Measurements from ENCODE around the gene SHROOM3.

The SHROOM3 gene

DNA sequence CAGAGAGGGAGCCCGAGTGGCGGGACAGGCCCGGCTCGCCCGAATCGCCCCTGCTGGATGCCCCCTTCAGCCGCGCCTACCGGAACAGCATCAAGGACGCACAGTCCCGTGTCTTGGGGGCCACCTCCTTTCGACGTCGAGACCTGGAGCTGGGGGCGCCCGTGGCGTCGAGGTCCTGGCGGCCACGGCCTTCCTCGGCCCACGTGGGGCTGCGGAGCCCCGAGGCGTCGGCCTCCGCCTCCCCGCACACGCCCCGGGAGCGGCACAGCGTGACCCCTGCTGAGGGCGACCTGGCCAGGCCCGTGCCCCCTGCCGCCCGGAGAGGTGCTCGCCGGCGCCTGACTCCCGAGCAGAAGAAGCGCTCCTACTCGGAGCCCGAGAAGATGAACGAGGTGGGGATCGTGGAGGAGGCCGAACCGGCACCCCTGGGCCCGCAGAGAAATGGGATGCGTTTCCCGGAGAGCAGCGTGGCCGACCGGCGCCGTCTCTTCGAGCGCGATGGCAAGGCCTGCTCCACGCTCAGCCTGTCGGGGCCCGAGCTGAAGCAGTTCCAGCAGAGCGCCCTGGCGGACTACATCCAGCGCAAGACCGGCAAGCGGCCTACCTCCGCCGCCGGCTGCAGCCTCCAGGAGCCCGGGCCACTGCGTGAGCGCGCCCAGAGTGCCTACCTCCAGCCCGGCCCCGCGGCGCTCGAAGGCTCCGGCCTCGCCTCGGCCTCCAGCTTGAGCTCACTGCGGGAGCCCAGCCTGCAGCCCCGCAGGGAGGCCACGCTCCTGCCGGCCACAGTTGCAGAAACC is 306.0 kb downstream of the SHROOM3 start:
- TF ChIP-seq SNAI2 (CRISPR knock-in tag; IDR thresholded peaks at IDR 0.05) (no peak), RARB (CRISPR knock-in tag; IDR thresholded peaks at IDR 0.05) (no peak), OSR1 (CRISPR knock-in tag; IDR thresholded peaks at IDR 0.05) (no peak), ZFP30 (CRISPR knock-in tag; IDR thresholded peaks at IDR 0.05) (no peak), ISL1 (CRISPR knock-in tag; IDR thresholded peaks at IDR 0.05) (no peak), ZFP3 (CRISPR knock-in tag; IDR thresholded peaks at IDR 0.05) (no peak), ESRRG (CRISPR knock-in tag; IDR thresholded peaks at IDR 0.05) (no peak), PPARA (CRISPR knock-in tag; IDR thresholded peaks at IDR 0.05; ENCODE audit: borderline replicate concordance) (no peak), ZNF70 (CRISPR knock-in tag; IDR thresholded peaks at IDR 0.05) (no peak), GLIS3 (CRISPR knock-in tag; IDR thresholded peaks at IDR 0.05) (no peak)
- TF ChIP-seq, protein P1, sequence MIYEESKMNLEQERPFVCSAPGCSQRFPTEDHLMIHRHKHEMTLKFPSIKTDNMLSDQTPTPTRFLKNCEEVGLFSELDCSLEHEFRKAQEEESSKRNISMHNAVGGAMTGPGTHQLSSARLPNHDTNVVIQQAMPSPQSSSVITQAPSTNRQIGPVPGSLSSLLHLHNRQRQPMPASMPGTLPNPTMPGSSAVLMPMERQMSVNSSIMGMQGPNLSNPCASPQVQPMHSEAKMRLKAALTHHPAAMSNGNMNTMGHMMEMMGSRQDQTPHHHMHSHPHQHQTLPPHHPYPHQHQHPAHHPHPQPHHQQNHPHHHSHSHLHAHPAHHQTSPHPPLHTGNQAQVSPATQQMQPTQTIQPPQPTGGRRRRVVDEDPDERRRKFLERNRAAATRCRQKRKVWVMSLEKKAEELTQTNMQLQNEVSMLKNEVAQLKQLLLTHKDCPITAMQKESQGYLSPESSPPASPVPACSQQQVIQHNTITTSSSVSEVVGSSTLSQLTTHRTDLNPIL (CRISPR knock-in tag; IDR thresholded peaks at IDR 0.05; ENCODE audit: low read depth): no peak
- TF ChIP-seq, protein P2, sequence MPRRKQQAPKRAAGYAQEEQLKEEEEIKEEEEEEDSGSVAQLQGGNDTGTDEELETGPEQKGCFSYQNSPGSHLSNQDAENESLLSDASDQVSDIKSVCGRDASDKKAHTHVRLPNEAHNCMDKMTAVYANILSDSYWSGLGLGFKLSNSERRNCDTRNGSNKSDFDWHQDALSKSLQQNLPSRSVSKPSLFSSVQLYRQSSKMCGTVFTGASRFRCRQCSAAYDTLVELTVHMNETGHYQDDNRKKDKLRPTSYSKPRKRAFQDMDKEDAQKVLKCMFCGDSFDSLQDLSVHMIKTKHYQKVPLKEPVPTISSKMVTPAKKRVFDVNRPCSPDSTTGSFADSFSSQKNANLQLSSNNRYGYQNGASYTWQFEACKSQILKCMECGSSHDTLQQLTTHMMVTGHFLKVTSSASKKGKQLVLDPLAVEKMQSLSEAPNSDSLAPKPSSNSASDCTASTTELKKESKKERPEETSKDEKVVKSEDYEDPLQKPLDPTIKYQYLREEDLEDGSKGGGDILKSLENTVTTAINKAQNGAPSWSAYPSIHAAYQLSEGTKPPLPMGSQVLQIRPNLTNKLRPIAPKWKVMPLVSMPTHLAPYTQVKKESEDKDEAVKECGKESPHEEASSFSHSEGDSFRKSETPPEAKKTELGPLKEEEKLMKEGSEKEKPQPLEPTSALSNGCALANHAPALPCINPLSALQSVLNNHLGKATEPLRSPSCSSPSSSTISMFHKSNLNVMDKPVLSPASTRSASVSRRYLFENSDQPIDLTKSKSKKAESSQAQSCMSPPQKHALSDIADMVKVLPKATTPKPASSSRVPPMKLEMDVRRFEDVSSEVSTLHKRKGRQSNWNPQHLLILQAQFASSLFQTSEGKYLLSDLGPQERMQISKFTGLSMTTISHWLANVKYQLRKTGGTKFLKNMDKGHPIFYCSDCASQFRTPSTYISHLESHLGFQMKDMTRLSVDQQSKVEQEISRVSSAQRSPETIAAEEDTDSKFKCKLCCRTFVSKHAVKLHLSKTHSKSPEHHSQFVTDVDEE (CRISPR knock-in tag; IDR thresholded peaks at IDR 0.05): no peak
- TF ChIP-seq, protein P3, sequence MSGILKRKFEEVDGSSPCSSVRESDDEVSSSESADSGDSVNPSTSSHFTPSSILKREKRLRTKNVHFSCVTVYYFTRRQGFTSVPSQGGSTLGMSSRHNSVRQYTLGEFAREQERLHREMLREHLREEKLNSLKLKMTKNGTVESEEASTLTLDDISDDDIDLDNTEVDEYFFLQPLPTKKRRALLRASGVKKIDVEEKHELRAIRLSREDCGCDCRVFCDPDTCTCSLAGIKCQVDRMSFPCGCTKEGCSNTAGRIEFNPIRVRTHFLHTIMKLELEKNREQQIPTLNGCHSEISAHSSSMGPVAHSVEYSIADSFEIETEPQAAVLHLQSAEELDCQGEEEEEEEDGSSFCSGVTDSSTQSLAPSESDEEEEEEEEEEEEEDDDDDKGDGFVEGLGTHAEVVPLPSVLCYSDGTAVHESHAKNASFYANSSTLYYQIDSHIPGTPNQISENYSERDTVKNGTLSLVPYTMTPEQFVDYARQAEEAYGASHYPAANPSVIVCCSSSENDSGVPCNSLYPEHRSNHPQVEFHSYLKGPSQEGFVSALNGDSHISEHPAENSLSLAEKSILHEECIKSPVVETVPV (CRISPR knock-in tag; IDR thresholded peaks at IDR 0.05): no peak
- TF ChIP-seq, protein P4, sequence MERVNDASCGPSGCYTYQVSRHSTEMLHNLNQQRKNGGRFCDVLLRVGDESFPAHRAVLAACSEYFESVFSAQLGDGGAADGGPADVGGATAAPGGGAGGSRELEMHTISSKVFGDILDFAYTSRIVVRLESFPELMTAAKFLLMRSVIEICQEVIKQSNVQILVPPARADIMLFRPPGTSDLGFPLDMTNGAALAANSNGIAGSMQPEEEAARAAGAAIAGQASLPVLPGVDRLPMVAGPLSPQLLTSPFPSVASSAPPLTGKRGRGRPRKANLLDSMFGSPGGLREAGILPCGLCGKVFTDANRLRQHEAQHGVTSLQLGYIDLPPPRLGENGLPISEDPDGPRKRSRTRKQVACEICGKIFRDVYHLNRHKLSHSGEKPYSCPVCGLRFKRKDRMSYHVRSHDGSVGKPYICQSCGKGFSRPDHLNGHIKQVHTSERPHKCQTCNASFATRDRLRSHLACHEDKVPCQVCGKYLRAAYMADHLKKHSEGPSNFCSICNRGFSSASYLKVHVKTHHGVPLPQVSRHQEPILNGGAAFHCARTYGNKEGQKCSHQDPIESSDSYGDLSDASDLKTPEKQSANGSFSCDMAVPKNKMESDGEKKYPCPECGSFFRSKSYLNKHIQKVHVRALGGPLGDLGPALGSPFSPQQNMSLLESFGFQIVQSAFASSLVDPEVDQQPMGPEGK (CRISPR knock-in tag; IDR thresholded peaks at IDR 0.05; ENCODE audit: borderline replicate concordance): no peak
- ATAC-seq: no peak

DNA sequence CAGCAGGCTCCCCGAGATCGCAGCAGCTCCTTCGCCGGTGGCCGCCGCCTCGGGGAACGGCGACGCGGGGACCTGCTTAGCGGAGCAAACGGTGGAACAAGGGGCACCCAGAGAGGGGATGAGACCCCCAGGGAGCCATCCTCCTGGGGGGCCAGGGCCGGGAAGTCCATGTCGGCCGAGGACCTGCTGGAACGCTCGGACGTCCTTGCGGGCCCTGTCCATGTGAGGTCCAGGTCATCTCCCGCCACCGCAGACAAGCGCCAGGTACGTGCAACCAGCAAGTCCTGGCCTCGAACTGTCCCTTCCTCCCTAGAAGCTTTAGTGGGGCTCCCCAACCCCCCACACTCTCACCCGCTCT is 306.6 kb downstream of the SHROOM3 start:
- no peak for ATAC-seq

DNA sequence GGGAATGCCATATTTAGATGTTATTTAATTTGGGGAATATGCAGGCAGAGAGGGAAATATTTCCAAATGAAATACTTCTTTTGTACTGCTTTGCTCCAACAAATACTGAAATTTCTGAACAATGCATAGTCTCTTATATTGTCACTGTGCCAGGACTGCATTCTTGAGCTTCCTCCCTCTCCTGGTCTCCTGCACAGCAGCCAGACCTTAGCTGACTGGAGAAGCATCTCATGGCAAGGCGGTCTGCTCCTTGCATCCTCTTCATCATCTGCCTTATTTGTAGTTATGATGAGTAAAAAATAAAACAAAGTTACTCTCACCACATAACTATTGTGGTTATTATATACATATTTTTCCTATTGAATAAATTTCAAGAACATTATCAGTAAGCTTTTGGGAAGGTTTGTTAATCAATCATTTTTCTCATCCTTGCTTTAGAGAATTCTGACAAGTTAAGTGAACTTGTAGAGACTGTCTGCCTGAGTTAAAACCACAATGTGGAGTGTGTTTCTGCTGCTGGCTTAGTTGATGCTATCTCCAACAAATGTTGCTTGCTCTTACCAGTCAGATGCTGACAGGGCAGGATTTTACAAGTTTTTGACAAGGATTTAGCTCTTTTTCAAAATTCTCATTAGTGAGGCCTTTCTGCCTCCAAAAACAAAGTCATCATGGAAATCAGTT is 309.4 kb downstream of the SHROOM3 start:
- peak; percentile 78 for ATAC-seq
- TF ChIP-seq ISL1 (CRISPR knock-in tag; IDR thresholded peaks at IDR 0.05) (peak; percentile 61), ZNF8 (CRISPR knock-in tag; IDR thresholded peaks at IDR 0.05) (no peak), PPARA (CRISPR knock-in tag; IDR thresholded peaks at IDR 0.05; ENCODE audit: borderline replicate concordance) (no peak), ESRRG (CRISPR knock-in tag; IDR thresholded peaks at IDR 0.05) (no peak), ZFP30 (CRISPR knock-in tag; IDR thresholded peaks at IDR 0.05) (no peak), ZFP3 (CRISPR knock-in tag; IDR thresholded peaks at IDR 0.05) (0 out of 2 replicates have a peak, but pooled peaks have one; percentile 4)

More for the DNA sequence above, 306.6 kb downstream of the SHROOM3 start:
- TF ChIP-seq ZFP3 (CRISPR knock-in tag; IDR thresholded peaks at IDR 0.05) (no peak), RARB (CRISPR knock-in tag; IDR thresholded peaks at IDR 0.05) (no peak), TCF4 (CRISPR knock-in tag; IDR thresholded peaks at IDR 0.05; ENCODE audit: borderline replicate concordance) (no peak), ZNF8 (CRISPR knock-in tag; IDR thresholded peaks at IDR 0.05) (no peak), ISL1 (CRISPR knock-in tag; IDR thresholded peaks at IDR 0.05) (no peak), ESRRG (CRISPR knock-in tag; IDR thresholded peaks at IDR 0.05) (no peak)
- TF ChIP-seq, protein P3 (CRISPR knock-in tag; IDR thresholded peaks at IDR 0.05): no peak

DNA sequence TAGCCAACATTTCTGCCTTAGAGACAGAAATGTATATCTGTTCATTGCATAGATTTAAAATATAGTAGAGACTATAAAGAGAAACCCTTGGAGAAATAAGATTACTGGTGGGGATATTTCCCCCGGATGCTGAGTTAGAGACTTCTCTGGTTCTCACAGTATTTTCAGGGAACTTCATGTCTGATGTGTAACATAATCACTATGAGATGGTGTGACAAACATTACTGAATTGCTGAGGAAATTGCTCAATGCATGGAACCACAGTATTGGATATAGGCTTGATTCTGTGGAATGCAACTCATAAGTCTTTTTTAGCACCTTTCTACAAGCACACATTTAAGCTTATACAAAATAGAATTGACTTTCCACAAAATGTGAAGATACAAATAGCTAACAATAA is 310.2 kb downstream of the SHROOM3 start:
- ATAC-seq: no peak
- TF ChIP-seq PPARA (CRISPR knock-in tag; IDR thresholded peaks at IDR 0.05; ENCODE audit: borderline replicate concordance) (no peak), TCF4 (CRISPR knock-in tag; IDR thresholded peaks at IDR 0.05; ENCODE audit: borderline replicate concordance) (no peak), ZFP30 (CRISPR knock-in tag; IDR thresholded peaks at IDR 0.05) (no peak), SNAI2 (CRISPR knock-in tag; IDR thresholded peaks at IDR 0.05) (no peak), CSDC2 (CRISPR knock-in tag; IDR thresholded peaks at IDR 0.05) (no peak)
- TF ChIP-seq, protein P4 (CRISPR knock-in tag; IDR thresholded peaks at IDR 0.05; ENCODE audit: borderline replicate concordance): no peak
- TF ChIP-seq, protein P1 (CRISPR knock-in tag; IDR thresholded peaks at IDR 0.05; ENCODE audit: low read depth): no peak
